SK-N-MC (cell line): ENCODE results near the gene MKLN1.

Experiments
- EZH2 ChIP-seq: fragments of 200-600 bp; sonication (generic); IDR thresholded peaks from one replicate; pipeline ENCODE4 v1.6.1; 2017; ENCODE audit warnings: antibody characterized with exemption
- POLR2AphosphoS5 ChIP-seq: IDR thresholded peaks from 2 replicates; pipeline ENCODE4 v1.6.1; 2012; ENCODE audit warnings: mild to moderate bottlenecking, low read depth, low read length, borderline replicate concordance

DNA sequence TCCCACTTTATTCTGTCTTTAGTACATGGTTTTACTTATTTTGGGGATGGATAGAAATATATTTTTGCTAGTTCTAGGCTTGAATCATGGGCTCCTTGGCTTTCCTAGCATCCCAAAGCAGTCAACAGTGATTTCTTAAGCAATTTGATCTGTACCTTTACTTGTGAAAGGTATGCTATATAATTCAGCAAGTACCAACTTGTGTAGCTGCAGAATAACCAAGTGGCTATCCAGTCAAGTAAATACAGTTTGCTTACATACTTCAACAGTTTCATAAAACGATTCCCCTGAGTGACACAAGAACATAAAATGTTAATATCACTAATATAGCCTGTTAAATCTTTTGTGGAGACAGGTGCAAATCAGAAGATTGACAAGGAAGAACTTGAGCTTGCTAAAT is 161.5 kb downstream of the MKLN1 start:
- TF ChIP-seq POLR2AphosphoS5: no peak
- no peak for TF ChIP-seq EZH2
